Loucy (cell line): Measurements from ENCODE around the gene VSTM2B.

ENCODE experiments used
- H2AFZ ChIP-seq: fragments of 200-600 bp; sonication (generic); 2 replicates; pipeline ENCODE4 v1.6.0; 2016; ENCODE audit warnings: antibody characterized with exemption, mild to moderate bottlenecking, low read length, moderate library complexity
- H3F3A ChIP-seq: fragments of 200-600 bp; 2 replicates; pipeline ENCODE4 v1.6.0; 2016; ENCODE audit warnings: antibody characterized with exemption, low read depth, mild to moderate bottlenecking
- H3K27me3 ChIP-seq: fragments of 200-600 bp; sonication (generic); 2 replicates; pipeline ENCODE4 v1.6.1; 2014; ENCODE audit warnings: low read length, mild to moderate bottlenecking; ENCODE audit not compliant: insufficient read depth, poor library complexity, severe bottlenecking
- H3K36me3 ChIP-seq: fragments of 200-600 bp; sonication (generic); 2 replicates; pipeline ENCODE4 v1.6.1; 2016; ENCODE audit warnings: low read length; ENCODE audit not compliant: insufficient read depth
- H3K4me1 ChIP-seq: fragments of 200-600 bp; sonication (generic); 2 replicates; pipeline ENCODE4 v1.5.1; 2014; ENCODE audit warnings: low read length, mild to moderate bottlenecking; ENCODE audit not compliant: insufficient read depth, poor library complexity, severe bottlenecking
- H3K4me2 ChIP-seq: fragments of 200-600 bp; sonication (generic); 2 replicates; pipeline ENCODE4 v1.6.0; 2014; ENCODE audit warnings: antibody characterized with exemption, low read length, low read depth, mild to moderate bottlenecking; ENCODE audit not compliant: poor library complexity, severe bottlenecking
- H3K4me3 ChIP-seq: fragments of 200-600 bp; sonication (generic); 2 replicates; pipeline ENCODE4 v1.5.1; 2014; ENCODE audit warnings: low read length, mild to moderate bottlenecking, mixed read lengths; ENCODE audit not compliant: poor library complexity, severe bottlenecking
- H3K79me2 ChIP-seq: fragments of 200-600 bp; sonication (generic); 2 replicates; pipeline ENCODE4 v1.6.1; 2014; ENCODE audit warnings: low read length; ENCODE audit not compliant: insufficient read depth
- H3K9ac ChIP-seq: fragments of 200-600 bp; sonication (generic); 2 replicates; pipeline ENCODE4 v1.6.0; 2014; ENCODE audit warnings: mild to moderate bottlenecking, low read depth, low read length, moderate library complexity; ENCODE audit not compliant: poor library complexity, severe bottlenecking
- H3K9me2 ChIP-seq: fragments of 200-600 bp; sonication (generic); replicated peaks from 2 replicates; pipeline ENCODE4 v1.6.1; 2016; ENCODE audit warnings: low read depth, low read length, mixed read lengths
- H3K9me3 ChIP-seq: fragments of 200-600 bp; sonication (generic); 2 replicates; pipeline ENCODE4 v1.6.1; 2014; ENCODE audit warnings: mild to moderate bottlenecking, antibody characterized with exemption, low read length, low read depth; ENCODE audit not compliant: insufficient read depth
- H4K20me1 ChIP-seq: fragments of 200-600 bp; sonication (generic); 2 replicates; pipeline ENCODE4 v1.6.0; 2014; ENCODE audit warnings: antibody characterized with exemption, low read length, mild to moderate bottlenecking; ENCODE audit not compliant: insufficient read depth, poor library complexity, severe bottlenecking
- EZH2phosphoT487 ChIP-seq: fragments of 200-600 bp; IDR thresholded peaks from 2 replicates; pipeline ENCODE4 v1.6.1; 2018; ENCODE audit warnings: antibody characterized with exemption, mild to moderate bottlenecking, moderate library complexity, borderline replicate concordance
- TF ChIP-seq, protein P1 (sequence below): fragments of 200-600 bp; sonication (generic); conservative IDR thresholded peaks from 2 replicates; pipeline ENCODE4 v1.5.1; 2014; ENCODE audit warnings: mild to moderate bottlenecking, antibody characterized with exemption, low read length

Gene VSTM2B

DNA sequence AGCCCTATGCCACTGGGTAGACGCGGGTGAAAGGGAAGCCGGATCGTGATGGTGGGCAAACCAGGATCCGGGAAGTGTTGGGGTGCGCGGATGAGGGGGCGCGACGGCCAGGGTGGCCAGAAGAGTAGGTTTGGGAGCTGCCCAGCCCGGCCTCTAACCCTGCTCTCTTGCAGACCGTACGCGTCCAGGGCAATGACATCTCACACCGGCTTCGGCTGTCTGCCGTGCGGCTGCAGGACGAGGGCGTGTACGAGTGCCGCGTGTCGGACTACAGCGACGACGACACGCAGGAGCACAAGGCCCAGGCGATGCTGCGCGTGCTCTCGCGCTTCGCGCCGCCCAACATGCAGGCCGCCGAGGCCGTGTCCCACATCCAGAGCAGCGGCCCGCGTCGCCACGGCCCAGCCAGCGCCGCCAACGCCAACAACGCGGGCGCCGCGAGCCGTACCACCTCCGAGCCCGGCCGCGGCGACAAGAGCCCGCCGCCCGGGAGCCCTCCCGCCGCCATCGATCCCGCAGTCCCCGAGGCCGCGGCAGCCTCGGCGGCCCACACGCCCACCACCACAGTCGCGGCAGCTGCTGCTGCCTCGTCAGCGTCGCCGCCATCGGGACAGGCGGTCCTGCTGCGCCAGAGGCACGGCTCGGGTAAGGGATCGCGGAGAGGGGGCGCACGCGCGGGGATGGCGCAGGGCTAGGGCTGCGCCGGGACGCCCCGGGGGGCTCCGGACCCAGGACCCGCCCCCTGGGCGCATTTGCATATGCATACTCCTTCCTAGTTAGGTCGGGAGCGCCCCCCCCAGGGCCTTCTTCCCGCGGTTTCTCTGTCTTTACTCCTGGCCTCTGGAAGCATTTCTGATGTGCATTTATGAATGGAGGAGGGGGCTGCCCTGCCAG lies 4.1 kb downstream of the VSTM2B start:
- no peak overlapping the region for H3K4me2 ChIP-seq
- no peaks in the 10 kb centered on the region for H3K79me2 ChIP-seq
- no peaks in the 10 kb centered on the region for H3K9me2 ChIP-seq
- H3K9ac ChIP-seq, result no peak overlapping the region
- no peaks in the 10 kb centered on the region for H3K4me1 ChIP-seq
- peaks cover 3% of the 10 kb centered on the region; the same call in 1 of the 2 replicates for H3K9me3 ChIP-seq
- no peaks in the 10 kb centered on the region for H4K20me1 ChIP-seq
- TF ChIP-seq EZH2phosphoT487, result no peak
- TF ChIP-seq, protein P1, sequence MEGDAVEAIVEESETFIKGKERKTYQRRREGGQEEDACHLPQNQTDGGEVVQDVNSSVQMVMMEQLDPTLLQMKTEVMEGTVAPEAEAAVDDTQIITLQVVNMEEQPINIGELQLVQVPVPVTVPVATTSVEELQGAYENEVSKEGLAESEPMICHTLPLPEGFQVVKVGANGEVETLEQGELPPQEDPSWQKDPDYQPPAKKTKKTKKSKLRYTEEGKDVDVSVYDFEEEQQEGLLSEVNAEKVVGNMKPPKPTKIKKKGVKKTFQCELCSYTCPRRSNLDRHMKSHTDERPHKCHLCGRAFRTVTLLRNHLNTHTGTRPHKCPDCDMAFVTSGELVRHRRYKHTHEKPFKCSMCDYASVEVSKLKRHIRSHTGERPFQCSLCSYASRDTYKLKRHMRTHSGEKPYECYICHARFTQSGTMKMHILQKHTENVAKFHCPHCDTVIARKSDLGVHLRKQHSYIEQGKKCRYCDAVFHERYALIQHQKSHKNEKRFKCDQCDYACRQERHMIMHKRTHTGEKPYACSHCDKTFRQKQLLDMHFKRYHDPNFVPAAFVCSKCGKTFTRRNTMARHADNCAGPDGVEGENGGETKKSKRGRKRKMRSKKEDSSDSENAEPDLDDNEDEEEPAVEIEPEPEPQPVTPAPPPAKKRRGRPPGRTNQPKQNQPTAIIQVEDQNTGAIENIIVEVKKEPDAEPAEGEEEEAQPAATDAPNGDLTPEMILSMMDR, result no peak
- H3K27me3 ChIP-seq, result no peaks in the 10 kb centered on the region
- H2AFZ ChIP-seq, result no peak overlapping the region
- H3K4me3 ChIP-seq, result no peak overlapping the region
- H3F3A ChIP-seq, result no peaks in the 10 kb centered on the region
- H3K36me3 ChIP-seq, result no peaks in the 10 kb centered on the region

DNA sequence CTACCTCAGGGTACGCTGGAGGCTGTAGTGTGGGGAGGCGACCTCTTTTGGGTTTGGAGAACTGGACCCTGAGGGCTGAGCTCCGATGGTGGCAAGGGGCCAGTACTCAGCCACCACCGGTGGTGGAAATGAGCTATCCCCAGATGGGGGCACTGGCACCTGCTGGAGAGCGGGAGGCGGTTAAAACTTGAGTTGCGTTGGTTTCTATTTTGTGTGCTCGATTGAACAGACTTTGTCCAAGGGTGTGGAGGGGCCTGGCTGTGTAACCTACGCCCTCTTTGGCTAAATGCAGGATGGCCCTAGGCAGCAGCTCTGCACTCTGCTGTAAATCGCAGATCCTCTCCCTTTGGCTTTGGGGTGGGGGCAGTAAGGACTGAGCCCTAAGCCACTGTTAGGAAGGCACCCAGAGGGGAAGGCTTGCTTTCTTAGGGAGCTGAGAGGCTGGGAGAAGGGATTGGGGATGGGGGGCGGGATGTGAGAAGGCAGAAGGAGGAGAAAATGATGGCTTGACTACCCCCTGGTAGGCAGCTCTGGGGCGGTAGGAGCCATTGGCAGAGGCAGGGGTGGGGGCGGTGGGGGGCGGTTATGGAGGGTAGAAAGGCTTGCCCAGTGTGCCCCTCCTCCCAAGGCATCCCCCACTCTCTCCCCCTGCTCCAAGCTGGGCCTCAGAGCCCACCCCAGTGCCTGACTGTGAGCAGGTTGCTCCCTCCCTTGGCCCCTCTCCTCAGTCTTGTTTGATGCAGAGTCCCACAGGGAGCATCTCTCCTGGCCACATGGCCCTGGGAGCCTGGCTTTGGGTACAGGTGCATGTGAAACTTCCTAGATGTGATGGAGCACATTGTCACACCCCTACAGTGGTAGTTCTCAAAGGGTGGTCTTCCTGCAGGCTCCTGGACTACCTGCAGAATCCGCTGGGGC lies 5.0 kb downstream of the VSTM2B start:
- Histone ChIP-seq H3K9ac (no peak overlapping the region), H3K9me2 (no peaks in the 10 kb centered on the region), H3K79me2 (no peaks in the 10 kb centered on the region), H3K36me3 (no peaks in the 10 kb centered on the region), H2AFZ (no peak overlapping the region), H3K9me3 (peaks cover 5% of the 10 kb centered on the region; the same call in 1 of the 2 replicates), H3K4me2 (no peak overlapping the region), H3F3A (no peaks in the 10 kb centered on the region), H3K27me3 (no peaks in the 10 kb centered on the region), H3K4me3 (no peak overlapping the region), H4K20me1 (no peaks in the 10 kb centered on the region), H3K4me1 (no peaks in the 10 kb centered on the region)
- TF ChIP-seq, protein P1, result no peak
- TF ChIP-seq EZH2phosphoT487, result no peak

DNA sequence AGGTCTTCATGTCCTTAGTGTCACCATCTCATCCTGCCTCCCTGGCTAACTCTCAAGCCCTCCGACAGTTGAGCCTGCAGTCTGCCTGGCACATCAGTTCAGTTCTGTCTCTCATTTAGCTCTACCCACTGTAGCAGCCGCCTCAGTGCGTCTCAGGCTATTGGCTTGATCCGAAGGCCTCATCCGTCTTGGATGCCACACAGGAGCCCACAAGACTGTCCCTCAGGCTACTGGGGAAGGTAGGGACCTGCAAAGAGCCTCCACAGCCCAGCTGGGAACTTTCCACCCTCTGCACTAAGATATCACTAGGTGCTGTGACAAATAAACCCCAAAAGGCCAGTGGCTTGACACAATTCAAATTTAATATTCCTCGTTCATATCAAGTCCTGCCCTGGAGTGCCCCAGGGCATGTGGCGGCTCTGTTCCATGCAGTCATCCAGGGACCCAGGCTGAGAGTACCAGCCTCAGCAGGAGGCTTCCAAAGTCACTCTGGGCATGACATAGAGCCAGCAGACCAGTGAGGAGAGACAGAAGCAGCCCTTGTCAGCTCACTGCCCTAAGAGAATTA lies 5.7 kb downstream of the VSTM2B start:
- no peaks in the 10 kb centered on the region for H3K27me3 ChIP-seq
- H3K9me3 ChIP-seq, result peaks cover 5% of the 10 kb centered on the region; the same call in 1 of the 2 replicates
- H3K4me2 ChIP-seq, result no peak overlapping the region
- no peaks in the 10 kb centered on the region for H3K79me2 ChIP-seq
- no peak overlapping the region for H2AFZ ChIP-seq
- no peaks in the 10 kb centered on the region for H3K36me3 ChIP-seq
- no peak for TF ChIP-seq EZH2phosphoT487
- TF ChIP-seq, protein P1, result no peak
- no peaks in the 10 kb centered on the region for H3F3A ChIP-seq
- H3K9me2 ChIP-seq, result no peaks in the 10 kb centered on the region
- no peak overlapping the region for H3K9ac ChIP-seq
- no peak overlapping the region for H3K4me3 ChIP-seq
- no peaks in the 10 kb centered on the region for H4K20me1 ChIP-seq
- H3K4me1 ChIP-seq, result no peaks in the 10 kb centered on the region
